Lower lobe of right lung (tissue), 2 donors: ENCODE measurements around the gene FXR2. TPM values are rescaled to one million over a fixed set of nuclear protein-coding genes. Genes with fewer than 3 reads are reported as not detected.

ENCODE experiments used
- ATAC-seq, 2 donors: fragments of 200-7000 bp; cut with Tn5 transposase; one replicate each; pipeline ENCODE4 v1.9.1; 2020 to 2022; ENCODE audit warnings: mild to moderate bottlenecking in 2 of 2, moderate library complexity in 2 of 2
- DNase-seq: peaks from one replicate; pipeline ENCODE4 v3.0.0-alpha.2; 2020
- H3K27ac ChIP-seq: fragments of 200-600 bp; one replicate; pipeline ENCODE4 v1.8.0; 2022
- H3K27me3 ChIP-seq: fragments of 200-600 bp; one replicate; pipeline ENCODE4 v1.8.0; 2022; ENCODE audit warnings: low read depth
- H3K36me3 ChIP-seq: fragments of 200-600 bp; one replicate; pipeline ENCODE4 v1.8.0; 2022; ENCODE audit warnings: mild to moderate bottlenecking
- H3K4me1 ChIP-seq: fragments of 200-600 bp; one replicate; pipeline ENCODE4 v1.8.0; 2022
- H3K4me3 ChIP-seq: fragments of 200-600 bp; one replicate; pipeline ENCODE4 v1.8.0; 2022; ENCODE audit warnings: mild to moderate bottlenecking
- H3K9me3 ChIP-seq: fragments of 200-600 bp; one replicate; pipeline ENCODE4 v1.8.0; 2022
- intact Hi-C: fragments of 100-400 bp; cut with DNase I; formaldehyde crosslinking; loops from one replicate; pipeline ENCODE4 v1.11.0; 2022
- total RNA-seq: library from RNA; stranded (reverse); fragmentation: NEBNext Ultra II Directional; extraction: Animal tissue kit (Norgen Biotek cat#: 25700); gene quantifications from one replicate; pipeline ENCODE4 v1.2.1, GENCODE V29; 2021
- TF ChIP-seq, protein P1 (sequence below): fragments of 200-600 bp; IDR thresholded peaks from one replicate; pipeline ENCODE4 v1.8.0; 2022; ENCODE audit warnings: antibody characterized with exemption, mild to moderate bottlenecking
- donor health status: DM: no; HTN: yes; CAD: no; lungs with severe emphysema.

Gene FXR2
- total RNA-seq, 1 donor from 2014 or later, result 36.0 TPM

DNA sequence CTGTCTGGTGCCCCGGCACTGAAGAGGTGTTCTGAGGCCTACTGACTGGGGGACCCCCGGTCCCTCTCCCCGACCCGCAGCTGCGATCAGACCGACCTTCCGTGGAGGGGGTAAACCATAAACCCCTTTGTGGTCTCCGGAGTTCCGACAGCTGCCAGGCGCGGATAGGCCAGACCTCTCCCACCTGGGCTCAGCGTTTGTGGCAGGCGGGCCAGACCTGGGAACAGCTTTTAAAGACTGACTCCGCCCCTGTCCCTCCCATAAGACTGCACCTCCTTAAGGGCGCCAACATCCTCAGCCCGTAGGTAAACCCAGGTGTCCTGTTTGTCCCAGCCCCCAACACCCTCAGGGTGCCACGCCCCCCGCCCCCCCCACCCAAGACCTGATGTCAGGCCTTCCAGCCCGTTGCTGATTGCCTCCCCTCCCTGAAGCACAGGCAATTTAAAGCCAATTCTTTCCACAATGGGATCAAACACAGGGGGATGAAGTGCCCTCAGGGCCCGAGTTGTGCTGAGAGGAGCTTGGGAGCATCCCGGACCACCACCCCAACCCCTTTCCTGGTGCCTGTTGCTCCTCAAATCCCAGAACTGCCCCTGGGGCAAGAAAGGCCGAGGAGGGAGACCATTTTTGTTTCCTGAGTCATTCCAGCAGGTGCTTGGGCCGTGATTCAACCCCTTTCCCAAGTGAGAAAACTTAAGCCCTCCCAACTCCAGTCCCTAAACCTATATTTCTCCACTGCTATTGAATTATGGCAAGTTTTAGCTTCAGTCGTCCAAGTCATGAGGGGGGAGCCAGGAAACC is 24.6 kb downstream of the FXR2 start, which contains the start of gene SOX15:
SOX15 (minus strand) TSS at position 204 of the 801 bp plus-strand sequence. CDS start 418 bp downstream, outside the sequence.
- Histone ChIP-seq H3K27ac (peak within 1 kb of the TSS; percentile 49), H3K4me3 (peak within 1 kb of the TSS; percentile 40), H3K27me3 (no peaks in the 10 kb centered on the region), H3K4me1 (peaks cover 23% of the 10 kb centered on the region), H3K9me3 (no peaks in the 10 kb centered on the region), H3K36me3 (peaks cover 78% of the 10 kb centered on the region)
- ATAC-seq (peak in 1 of 2 donors; percentile 2), DNase-seq (no peak)
- intact Hi-C loops, result no loop called here
- TF ChIP-seq, protein P1, sequence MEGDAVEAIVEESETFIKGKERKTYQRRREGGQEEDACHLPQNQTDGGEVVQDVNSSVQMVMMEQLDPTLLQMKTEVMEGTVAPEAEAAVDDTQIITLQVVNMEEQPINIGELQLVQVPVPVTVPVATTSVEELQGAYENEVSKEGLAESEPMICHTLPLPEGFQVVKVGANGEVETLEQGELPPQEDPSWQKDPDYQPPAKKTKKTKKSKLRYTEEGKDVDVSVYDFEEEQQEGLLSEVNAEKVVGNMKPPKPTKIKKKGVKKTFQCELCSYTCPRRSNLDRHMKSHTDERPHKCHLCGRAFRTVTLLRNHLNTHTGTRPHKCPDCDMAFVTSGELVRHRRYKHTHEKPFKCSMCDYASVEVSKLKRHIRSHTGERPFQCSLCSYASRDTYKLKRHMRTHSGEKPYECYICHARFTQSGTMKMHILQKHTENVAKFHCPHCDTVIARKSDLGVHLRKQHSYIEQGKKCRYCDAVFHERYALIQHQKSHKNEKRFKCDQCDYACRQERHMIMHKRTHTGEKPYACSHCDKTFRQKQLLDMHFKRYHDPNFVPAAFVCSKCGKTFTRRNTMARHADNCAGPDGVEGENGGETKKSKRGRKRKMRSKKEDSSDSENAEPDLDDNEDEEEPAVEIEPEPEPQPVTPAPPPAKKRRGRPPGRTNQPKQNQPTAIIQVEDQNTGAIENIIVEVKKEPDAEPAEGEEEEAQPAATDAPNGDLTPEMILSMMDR, result no peak

GRCh38 chr17:7589204-7589868 is 25.4 kb downstream of the FXR2 start:
- Histone ChIP-seq H3K4me3 (peak overlapping the region; percentile 40), H3K27ac (peak overlapping the region; percentile 49), H3K36me3 (peaks cover 70% of the 10 kb centered on the region), H3K4me1 (peaks cover 30% of the 10 kb centered on the region), H3K27me3 (no peaks in the 10 kb centered on the region), H3K9me3 (no peaks in the 10 kb centered on the region)
- TF ChIP-seq, protein P1, result peak; percentile 85
- intact Hi-C loops, result no loop called here
- ATAC-seq (peak; percentile 85 to 87), DNase-seq (peak; percentile 90)

DNA sequence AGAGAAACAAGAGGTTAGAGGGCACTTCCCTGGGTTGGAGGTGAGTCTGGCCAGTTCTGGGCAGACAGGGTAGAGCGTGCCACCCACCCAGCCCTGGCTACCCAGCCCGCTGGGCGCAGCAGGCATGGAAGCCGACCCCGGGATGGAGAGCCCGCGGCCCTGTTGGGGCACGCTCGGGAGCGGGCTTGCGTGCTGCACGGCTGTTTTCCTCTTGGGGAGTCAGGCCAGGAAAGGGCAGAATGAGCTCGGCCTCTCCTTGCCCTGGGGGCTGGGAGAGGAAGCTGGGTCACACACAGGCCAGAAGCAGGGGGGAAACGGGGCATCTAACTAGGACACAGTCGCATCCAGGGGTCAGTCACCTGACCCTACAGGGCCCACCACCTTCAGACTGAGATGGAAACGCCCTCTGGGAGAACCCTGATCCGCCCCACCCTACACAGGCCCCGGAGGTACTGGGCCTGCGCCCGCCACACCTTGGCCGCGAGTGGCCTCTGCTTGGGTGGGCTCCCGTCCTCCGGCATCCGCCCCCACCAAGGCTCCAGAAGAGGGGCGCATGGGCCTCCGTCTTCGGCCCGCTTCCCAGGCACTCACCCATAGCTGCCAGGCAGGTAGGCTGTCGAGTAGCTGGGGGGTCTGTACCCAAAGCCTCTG is 26.0 kb downstream of the FXR2 start:
- no peaks in the 10 kb centered on the region for H3K9me3 ChIP-seq
- intact Hi-C loops, result no loop called here
- H3K36me3 ChIP-seq, result peaks cover 64% of the 10 kb centered on the region
- no peak for ATAC-seq
- no peak for DNase-seq
- peak overlapping the region; percentile 40 for H3K4me3 ChIP-seq
- H3K4me1 ChIP-seq, result peaks cover 33% of the 10 kb centered on the region
- TF ChIP-seq, protein P1, result no peak
- no peaks in the 10 kb centered on the region for H3K27me3 ChIP-seq
- peak overlapping the region; percentile 49 for H3K27ac ChIP-seq

GRCh38 chr17:7587420-7588151 is 27.1 kb downstream of the FXR2 start:
- Histone ChIP-seq H3K27me3 (no peaks in the 10 kb centered on the region), H3K36me3 (peaks cover 53% of the 10 kb centered on the region), H3K4me1 (peaks cover 41% of the 10 kb centered on the region), H3K9me3 (no peaks in the 10 kb centered on the region), H3K27ac (no peak overlapping the region), H3K4me3 (no peak overlapping the region)
- ATAC-seq, result no peak
- intact Hi-C loops, result no loop called here
- no peak for DNase-seq
- TF ChIP-seq, protein P1, result no peak
